Hepatocyte (in vitro differentiated cells): Measurements from ENCODE around the gene PIWIL1. TPM values are rescaled to one million over a fixed set of nuclear protein-coding genes. Genes with fewer than 3 reads are reported as not detected.

ENCODE experiments used
- DNase-seq: peaks from one replicate; pipeline ENCODE4 v3.0.0-alpha.2; 2016; ENCODE audit warnings: low spot score
- H2AFZ ChIP-seq: fragments of 200-600 bp; sonication (generic); 2 replicates; pipeline ENCODE4 v1.6.0; 2016; ENCODE audit warnings: antibody characterized with exemption, mild to moderate bottlenecking
- H3K27ac ChIP-seq: fragments of 200-600 bp; sonication (generic); 2 replicates; pipeline ENCODE4 v1.5.1; 2016; ENCODE audit warnings: mild to moderate bottlenecking
- H3K27me3 ChIP-seq: fragments of 200-600 bp; sonication (generic); 2 replicates; pipeline ENCODE4 v1.6.1; 2016
- H3K36me3 ChIP-seq: fragments of 200-600 bp; sonication (generic); replicated peaks from 2 replicates; pipeline ENCODE4 v1.5.1; 2016; ENCODE audit warnings: low read depth; ENCODE audit not compliant: insufficient read depth
- H3K4me1 ChIP-seq: fragments of 200-600 bp; sonication (generic); 2 replicates; pipeline ENCODE4 v1.5.1; 2016; ENCODE audit warnings: mild to moderate bottlenecking, moderate library complexity; ENCODE audit not compliant: insufficient read depth
- H3K4me2 ChIP-seq: fragments of 200-600 bp; sonication (generic); 2 replicates; pipeline ENCODE4 v1.6.0; 2016
- H3K4me3 ChIP-seq: fragments of 200-600 bp; sonication (generic); 2 replicates; pipeline ENCODE4 v1.5.1; 2016; ENCODE audit warnings: mild to moderate bottlenecking
- H3K79me2 ChIP-seq: fragments of 200-600 bp; sonication (generic); 2 replicates; pipeline ENCODE4 v1.6.0; 2017; ENCODE audit warnings: mild to moderate bottlenecking
- H3K9me2 ChIP-seq: fragments of 200-600 bp; sonication (generic); replicated peaks from 2 replicates; pipeline ENCODE4 v1.6.0; 2017; ENCODE audit warnings: mild to moderate bottlenecking; ENCODE audit not compliant: insufficient read depth
- H3K9me3 ChIP-seq: fragments of 200-600 bp; sonication (generic); 2 replicates; pipeline ENCODE4 v1.5.1; 2016; ENCODE audit warnings: low read depth, mild to moderate bottlenecking
- H4K20me1 ChIP-seq: fragments of 200-600 bp; sonication (generic); 2 replicates; pipeline ENCODE4 v1.6.0; 2016; ENCODE audit warnings: mild to moderate bottlenecking; ENCODE audit not compliant: insufficient read depth, poor library complexity, severe bottlenecking
- EZH2 ChIP-seq: fragments of 200-600 bp; sonication (generic); IDR thresholded peaks from 2 replicates; pipeline ENCODE4 v1.6.1; 2016; ENCODE audit warnings: antibody characterized with exemption, mild to moderate bottlenecking, borderline replicate concordance
- EZH2phosphoT487 ChIP-seq: fragments of 200-600 bp; sonication (generic); IDR thresholded peaks from one replicate; pipeline ENCODE4 v1.6.1; 2018; ENCODE audit warnings: antibody characterized with exemption, mild to moderate bottlenecking, low read depth, moderate library complexity; ENCODE audit not compliant: unreplicated experiment, severe bottlenecking
- WGBS: methylation state at CpG from one replicate; pipeline ENCODE4 v1.1.6; 2016; ENCODE audit warnings: low lambda C conversion rate; ENCODE audit errors: missing lambda C conversion rate; 5-methylcytosine and 5-hydroxymethylcytosine counted together
- polyA plus RNA-seq: library from polyadenylated mRNA; unstranded; fragments of >200 nt; fragmentation: Nextera tagmentation; extraction: Ambion mirVana; gene quantifications from 2 replicates; pipeline ENCODE4 v1.2.1, GENCODE V29; 2016
- total RNA-seq: library from RNA; depleted of rRNA; stranded (reverse); fragments of >200 nt; gene quantifications from 2 replicates; pipeline ENCODE4 v1.2.3, GENCODE V29; 2014
- TF ChIP-seq, protein P1 (sequence below): fragments of 200-600 bp; sonication (generic); IDR thresholded peaks from 2 replicates; pipeline ENCODE4 v1.5.1; 2016; ENCODE audit warnings: antibody characterized with exemption, mild to moderate bottlenecking; ENCODE audit not compliant: poor library complexity

PIWIL1 gene
- total and polyA plus RNA-seq, 2 experiments from 2014 or later, result not detected

DNA sequence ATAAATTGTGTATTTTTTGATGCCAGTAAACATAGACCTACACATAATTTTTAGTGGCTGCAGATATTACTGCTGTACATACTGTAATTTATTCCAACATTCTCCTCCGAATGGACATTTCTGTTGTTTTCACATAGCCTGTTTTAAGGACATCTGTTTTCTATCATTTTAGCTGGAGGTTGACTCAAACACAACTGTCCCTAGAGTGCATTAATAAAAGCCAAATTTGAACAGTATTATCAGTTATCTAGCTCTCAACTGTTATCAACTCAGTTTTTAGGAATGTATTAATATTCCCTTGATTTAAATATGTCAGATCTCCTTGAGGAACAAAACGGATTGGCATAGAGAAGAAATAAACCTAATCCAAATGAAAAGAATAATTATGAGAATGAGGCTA lies 17.2 kb upstream of the PIWIL1 start:
- DNase-seq, result no peak
- Histone ChIP-seq H3K9me3 (no peaks in the 10 kb centered on the region), H3K4me1 (no peaks in the 10 kb centered on the region), H3K4me2 (no peak overlapping the region), H3K79me2 (no peaks in the 10 kb centered on the region), H3K27me3 (peaks cover 15% of the 10 kb centered on the region), H3K4me3 (no peak overlapping the region), H4K20me1 (no peaks in the 10 kb centered on the region), H2AFZ (no peak overlapping the region), H3K9me2 (no peaks in the 10 kb centered on the region), H3K36me3 (no peaks in the 10 kb centered on the region), H3K27ac (no peak overlapping the region)
- 43% methylated on average over 2 of the region's 2 CpGs for WGBS
- TF ChIP-seq EZH2 (no peak), EZH2phosphoT487 (no peak)
- TF ChIP-seq, protein P1, sequence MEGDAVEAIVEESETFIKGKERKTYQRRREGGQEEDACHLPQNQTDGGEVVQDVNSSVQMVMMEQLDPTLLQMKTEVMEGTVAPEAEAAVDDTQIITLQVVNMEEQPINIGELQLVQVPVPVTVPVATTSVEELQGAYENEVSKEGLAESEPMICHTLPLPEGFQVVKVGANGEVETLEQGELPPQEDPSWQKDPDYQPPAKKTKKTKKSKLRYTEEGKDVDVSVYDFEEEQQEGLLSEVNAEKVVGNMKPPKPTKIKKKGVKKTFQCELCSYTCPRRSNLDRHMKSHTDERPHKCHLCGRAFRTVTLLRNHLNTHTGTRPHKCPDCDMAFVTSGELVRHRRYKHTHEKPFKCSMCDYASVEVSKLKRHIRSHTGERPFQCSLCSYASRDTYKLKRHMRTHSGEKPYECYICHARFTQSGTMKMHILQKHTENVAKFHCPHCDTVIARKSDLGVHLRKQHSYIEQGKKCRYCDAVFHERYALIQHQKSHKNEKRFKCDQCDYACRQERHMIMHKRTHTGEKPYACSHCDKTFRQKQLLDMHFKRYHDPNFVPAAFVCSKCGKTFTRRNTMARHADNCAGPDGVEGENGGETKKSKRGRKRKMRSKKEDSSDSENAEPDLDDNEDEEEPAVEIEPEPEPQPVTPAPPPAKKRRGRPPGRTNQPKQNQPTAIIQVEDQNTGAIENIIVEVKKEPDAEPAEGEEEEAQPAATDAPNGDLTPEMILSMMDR, result no peak

GRCh38 chr12:130322263-130322662 lies 15.4 kb upstream of the PIWIL1 start:
- Histone ChIP-seq H3K27me3 (peaks cover 24% of the 10 kb centered on the region), H3K9me3 (no peaks in the 10 kb centered on the region)
- WGBS, result 81% methylated on average over 3 of the region's 3 CpGs

DNA sequence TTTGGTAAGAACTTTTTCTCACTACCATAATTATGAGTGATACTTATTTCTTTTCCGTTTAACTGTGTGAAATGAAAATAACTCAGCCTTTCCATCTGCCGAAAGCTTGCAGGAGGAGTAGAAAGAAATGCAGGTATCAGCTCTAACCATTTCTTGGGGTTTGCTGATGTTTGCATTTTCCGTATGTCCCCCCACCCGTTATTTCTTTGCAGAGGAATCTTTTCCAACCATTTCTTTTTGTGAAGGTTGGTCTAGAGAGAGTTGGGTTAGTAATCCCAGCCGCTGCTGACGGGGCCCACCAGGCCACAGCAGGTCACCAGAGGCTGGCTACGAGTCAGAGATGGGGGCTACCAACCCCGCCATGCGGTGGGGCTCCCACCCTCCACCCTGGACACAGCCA lies 7.0 kb upstream of the PIWIL1 start:
- H3K27me3 ChIP-seq, result peaks cover 26% of the 10 kb centered on the region
- no peak for DNase-seq
- H3K9me3 ChIP-seq, result no peaks in the 10 kb centered on the region
- no peak overlapping the region for H3K4me3 ChIP-seq
- no peaks in the 10 kb centered on the region for H3K9me2 ChIP-seq
- H3K79me2 ChIP-seq, result no peaks in the 10 kb centered on the region
- H4K20me1 ChIP-seq, result no peaks in the 10 kb centered on the region
- H3K27ac ChIP-seq, result no peak overlapping the region
- no peaks in the 10 kb centered on the region for H3K36me3 ChIP-seq
- H3K4me2 ChIP-seq, result no peak overlapping the region
- WGBS, result 87% methylated on average over 9 of the region's 9 CpGs
- TF ChIP-seq, protein P1, result no peak
- TF ChIP-seq EZH2phosphoT487 (no peak), EZH2 (no peak)
- no peak overlapping the region for H2AFZ ChIP-seq
- no peaks in the 10 kb centered on the region for H3K4me1 ChIP-seq

More at GRCh38 chr12:130322263-130322662, 15.4 kb upstream of the PIWIL1 start:
- no peak for DNase-seq
- Histone ChIP-seq H3K9me2 (no peaks in the 10 kb centered on the region), H3K79me2 (no peaks in the 10 kb centered on the region), H3K4me2 (no peak overlapping the region), H4K20me1 (no peaks in the 10 kb centered on the region), H2AFZ (no peak overlapping the region), H3K27ac (no peak overlapping the region), H3K4me1 (no peaks in the 10 kb centered on the region), H3K4me3 (no peak overlapping the region), H3K36me3 (no peaks in the 10 kb centered on the region)
- TF ChIP-seq, protein P1, result no peak
- TF ChIP-seq EZH2 (no peak), EZH2phosphoT487 (no peak)

DNA sequence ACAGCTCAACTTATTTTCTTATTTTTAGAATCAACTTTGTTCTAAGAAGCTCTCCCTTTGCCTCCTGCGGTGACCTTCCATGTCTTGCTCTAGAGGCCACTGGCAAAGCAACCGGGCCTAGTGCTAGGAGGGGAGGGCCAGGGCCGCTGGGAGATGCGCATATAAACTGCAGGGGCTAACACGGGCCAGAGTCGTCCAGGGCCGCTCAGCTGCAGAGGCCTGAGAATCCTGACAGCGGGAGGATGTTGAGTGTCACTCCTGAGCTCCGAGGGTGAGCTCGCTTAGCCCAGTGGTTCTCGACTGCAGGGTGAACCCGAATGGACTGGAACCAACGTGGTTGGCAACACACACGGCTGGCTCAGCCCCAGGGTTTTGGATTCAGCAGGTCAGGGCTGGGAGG lies 6.5 kb upstream of the PIWIL1 start:
- Histone ChIP-seq H3K27me3 (peaks cover 26% of the 10 kb centered on the region), H3K27ac (no peak overlapping the region), H3K9me2 (no peaks in the 10 kb centered on the region), H3K9me3 (no peaks in the 10 kb centered on the region), H3K36me3 (no peaks in the 10 kb centered on the region), H3K4me3 (no peak overlapping the region), H2AFZ (no peak overlapping the region), H3K4me1 (no peaks in the 10 kb centered on the region), H4K20me1 (no peaks in the 10 kb centered on the region), H3K79me2 (no peaks in the 10 kb centered on the region), H3K4me2 (no peak overlapping the region)
- no peak for DNase-seq
- TF ChIP-seq EZH2phosphoT487 (no peak), EZH2 (no peak)
- TF ChIP-seq, protein P1, result no peak
- WGBS, result 76% methylated on average over 14 of the region's 14 CpGs
